Measurements from ENCODE around the gene CMTM7.
A peak's percentile ranks its signal among the peaks of the same experiment; 100 is the strongest.

Gene CMTM7

DNA sequence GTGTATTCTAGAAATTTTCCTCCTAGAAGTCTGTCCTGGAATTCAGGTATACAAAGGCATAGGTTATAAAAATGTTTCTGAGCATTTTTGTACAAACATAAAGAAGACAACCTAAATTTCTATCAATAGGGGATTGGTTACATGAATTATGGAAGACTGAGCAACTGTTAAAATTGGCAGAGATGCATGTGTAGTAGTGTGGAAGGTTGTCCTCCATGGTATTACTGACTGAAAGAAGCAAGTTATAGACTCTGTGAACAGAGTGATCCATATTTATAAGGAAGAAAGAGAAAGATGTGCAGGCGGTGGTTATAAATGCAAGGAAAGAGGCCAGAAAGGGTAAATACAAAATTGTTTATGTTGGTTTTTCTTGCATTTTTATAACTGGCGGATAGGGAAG is 38.3 kb upstream of the CMTM7 start:
- Histone ChIP-seq H3K27me3 (ENCODE audit: insufficient read depth, poor library complexity, severe bottlenecking) (no peaks in the 10 kb centered on the region), H3K36me3 (ENCODE audit: low read depth) (no peaks in the 10 kb centered on the region), H3K27ac (ENCODE audit: poor library complexity, severe bottlenecking) (no peak overlapping the region), H3K4me1 (ENCODE audit: insufficient read depth, poor library complexity, severe bottlenecking) (no peaks in the 10 kb centered on the region), H3K9me3 (ENCODE audit: severe bottlenecking) (no peaks in the 10 kb centered on the region), H3K4me3 (ENCODE audit: severe bottlenecking) (no peak overlapping the region)
- ATAC-seq (ENCODE audit: low read depth) (no peak), DNase-seq (ENCODE audit: low spot score) (no peak)
- TF ChIP-seq, protein P1, sequence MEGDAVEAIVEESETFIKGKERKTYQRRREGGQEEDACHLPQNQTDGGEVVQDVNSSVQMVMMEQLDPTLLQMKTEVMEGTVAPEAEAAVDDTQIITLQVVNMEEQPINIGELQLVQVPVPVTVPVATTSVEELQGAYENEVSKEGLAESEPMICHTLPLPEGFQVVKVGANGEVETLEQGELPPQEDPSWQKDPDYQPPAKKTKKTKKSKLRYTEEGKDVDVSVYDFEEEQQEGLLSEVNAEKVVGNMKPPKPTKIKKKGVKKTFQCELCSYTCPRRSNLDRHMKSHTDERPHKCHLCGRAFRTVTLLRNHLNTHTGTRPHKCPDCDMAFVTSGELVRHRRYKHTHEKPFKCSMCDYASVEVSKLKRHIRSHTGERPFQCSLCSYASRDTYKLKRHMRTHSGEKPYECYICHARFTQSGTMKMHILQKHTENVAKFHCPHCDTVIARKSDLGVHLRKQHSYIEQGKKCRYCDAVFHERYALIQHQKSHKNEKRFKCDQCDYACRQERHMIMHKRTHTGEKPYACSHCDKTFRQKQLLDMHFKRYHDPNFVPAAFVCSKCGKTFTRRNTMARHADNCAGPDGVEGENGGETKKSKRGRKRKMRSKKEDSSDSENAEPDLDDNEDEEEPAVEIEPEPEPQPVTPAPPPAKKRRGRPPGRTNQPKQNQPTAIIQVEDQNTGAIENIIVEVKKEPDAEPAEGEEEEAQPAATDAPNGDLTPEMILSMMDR (IDR thresholded peaks at IDR 0.05; ENCODE audit: poor library complexity, severe bottlenecking), result no peak

DNA sequence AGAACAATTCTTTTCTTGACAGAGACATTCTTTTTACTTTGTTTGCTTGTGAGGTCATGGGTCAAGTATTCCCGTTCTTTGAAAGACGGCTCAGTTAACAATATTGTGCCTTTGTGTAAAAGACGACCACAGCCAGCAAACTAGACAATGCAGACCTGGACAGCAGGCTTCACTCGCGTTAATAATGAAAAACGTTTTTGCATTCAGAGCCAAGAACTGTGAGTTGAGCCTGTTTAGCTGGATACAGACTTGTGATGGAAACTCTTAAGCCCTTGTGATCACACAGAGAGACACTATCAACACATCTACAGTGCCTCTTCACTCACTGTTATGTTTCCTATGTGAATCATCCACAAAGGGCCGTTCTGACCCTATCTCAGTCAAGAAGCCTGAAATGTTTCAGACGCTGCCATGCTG is 37.3 kb upstream of the CMTM7 start:
- Histone ChIP-seq H3K4me1 (ENCODE audit: insufficient read depth, poor library complexity, severe bottlenecking) (no peaks in the 10 kb centered on the region), H3K9me3 (ENCODE audit: severe bottlenecking) (no peaks in the 10 kb centered on the region), H3K4me3 (ENCODE audit: severe bottlenecking) (no peak overlapping the region), H3K27ac (ENCODE audit: poor library complexity, severe bottlenecking) (no peak overlapping the region), H3K27me3 (ENCODE audit: insufficient read depth, poor library complexity, severe bottlenecking) (no peaks in the 10 kb centered on the region), H3K36me3 (ENCODE audit: low read depth) (no peaks in the 10 kb centered on the region)
- DNase-seq (ENCODE audit: low spot score) (no peak), ATAC-seq (ENCODE audit: low read depth) (no peak)
- TF ChIP-seq, protein P1 (IDR thresholded peaks at IDR 0.05; ENCODE audit: poor library complexity, severe bottlenecking), result no peak

DNA sequence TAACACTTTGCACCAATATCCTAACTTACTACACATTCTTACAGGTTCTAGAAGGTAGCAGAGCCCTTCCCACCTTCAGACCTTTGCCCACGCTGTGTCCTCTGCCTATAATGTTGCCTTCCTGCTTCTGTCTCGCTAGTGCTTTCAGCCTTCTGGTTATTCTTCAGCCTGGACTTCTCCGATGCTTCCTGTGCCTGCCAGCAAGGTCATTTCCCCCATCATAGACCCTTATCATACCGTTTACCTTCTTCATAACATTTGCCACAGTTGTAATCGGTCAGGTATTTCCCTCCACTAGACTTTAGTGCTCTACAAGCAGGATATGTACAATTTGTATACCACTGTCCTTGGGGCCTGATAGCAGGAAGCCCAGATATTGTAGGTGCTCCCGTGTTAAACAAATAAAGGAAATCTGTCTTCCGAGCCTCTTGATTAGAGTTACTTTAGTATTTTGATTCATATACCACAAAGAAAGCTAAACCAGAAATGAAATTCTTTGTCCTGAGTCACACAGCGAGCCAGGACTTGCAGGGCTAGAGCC is 35.8 kb upstream of the CMTM7 start:
- TF ChIP-seq, protein P1 (IDR thresholded peaks at IDR 0.05; ENCODE audit: poor library complexity, severe bottlenecking), result no peak
- ATAC-seq (ENCODE audit: low read depth) (peak; percentile 31; the same call in 2 of the 3 replicates), DNase-seq (ENCODE audit: low spot score) (no peak)
- H3K36me3 ChIP-seq (ENCODE audit: low read depth), result no peaks in the 10 kb centered on the region
- no peak overlapping the region for H3K4me3 ChIP-seq (ENCODE audit: severe bottlenecking)
- H3K27ac ChIP-seq (ENCODE audit: poor library complexity, severe bottlenecking), result no peak overlapping the region
- H3K4me1 ChIP-seq (ENCODE audit: insufficient read depth, poor library complexity, severe bottlenecking), result no peaks in the 10 kb centered on the region
- no peaks in the 10 kb centered on the region for H3K9me3 ChIP-seq (ENCODE audit: severe bottlenecking)
- no peaks in the 10 kb centered on the region for H3K27me3 ChIP-seq (ENCODE audit: insufficient read depth, poor library complexity, severe bottlenecking)

GRCh38 chr3:32359766-32360492 is 31.7 kb upstream of the CMTM7 start:
- ATAC-seq (ENCODE audit: low read depth) (no peak), DNase-seq (ENCODE audit: low spot score) (no peak)
- Histone ChIP-seq H3K9me3 (ENCODE audit: severe bottlenecking) (no peaks in the 10 kb centered on the region), H3K27me3 (ENCODE audit: insufficient read depth, poor library complexity, severe bottlenecking) (no peaks in the 10 kb centered on the region), H3K4me1 (ENCODE audit: insufficient read depth, poor library complexity, severe bottlenecking) (no peaks in the 10 kb centered on the region), H3K27ac (ENCODE audit: poor library complexity, severe bottlenecking) (no peak overlapping the region), H3K36me3 (ENCODE audit: low read depth) (no peaks in the 10 kb centered on the region), H3K4me3 (ENCODE audit: severe bottlenecking) (no peak overlapping the region)
- TF ChIP-seq, protein P1 (IDR thresholded peaks at IDR 0.05; ENCODE audit: poor library complexity, severe bottlenecking), result no peak

GRCh38 chr3:32360493-32360827 is 31.2 kb upstream of the CMTM7 start:
- Histone ChIP-seq H3K27me3 (ENCODE audit: insufficient read depth, poor library complexity, severe bottlenecking) (no peaks in the 10 kb centered on the region), H3K9me3 (ENCODE audit: severe bottlenecking) (no peaks in the 10 kb centered on the region), H3K4me3 (ENCODE audit: severe bottlenecking) (no peak overlapping the region), H3K27ac (ENCODE audit: poor library complexity, severe bottlenecking) (no peak overlapping the region), H3K4me1 (ENCODE audit: insufficient read depth, poor library complexity, severe bottlenecking) (no peaks in the 10 kb centered on the region), H3K36me3 (ENCODE audit: low read depth) (no peaks in the 10 kb centered on the region)
- no peak for ATAC-seq (ENCODE audit: low read depth)
- TF ChIP-seq, protein P1 (IDR thresholded peaks at IDR 0.05; ENCODE audit: poor library complexity, severe bottlenecking), result no peak
- no peak for DNase-seq (ENCODE audit: low spot score)

All from RWPE2 (cell line).